HG03354 (cell line): ENCODE data around the gene CDV3.

Experiments used
- ATAC-seq: cut with Tn5 transposase; IDR thresholded peaks from one replicate; pipeline ENCODE4 v1.9.1; 2021; ENCODE audit warnings: mild to moderate bottlenecking; ENCODE audit not compliant: unreplicated experiment, poor library complexity, severe bottlenecking

Gene CDV3

DNA sequence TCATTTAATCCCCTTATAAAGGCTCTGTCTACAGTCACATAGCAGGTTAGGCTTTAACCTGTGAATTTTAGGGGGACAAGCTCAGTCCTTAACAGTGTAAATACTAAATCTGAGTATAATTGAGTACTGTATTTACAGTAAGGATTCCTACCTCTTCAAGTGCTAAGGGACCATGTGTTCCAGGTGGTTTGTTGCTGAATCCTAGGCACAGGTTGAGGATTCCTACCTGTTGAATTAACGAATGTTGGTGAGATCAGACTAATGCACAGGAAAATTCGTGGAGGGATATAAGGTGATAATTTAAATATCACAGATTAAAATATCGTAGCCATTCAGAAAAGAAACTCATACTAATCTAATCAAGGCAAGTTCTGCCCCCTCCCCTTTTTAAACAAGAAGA lies 24.9 kb downstream of the CDV3 start:
- ATAC-seq = no peak

DNA sequence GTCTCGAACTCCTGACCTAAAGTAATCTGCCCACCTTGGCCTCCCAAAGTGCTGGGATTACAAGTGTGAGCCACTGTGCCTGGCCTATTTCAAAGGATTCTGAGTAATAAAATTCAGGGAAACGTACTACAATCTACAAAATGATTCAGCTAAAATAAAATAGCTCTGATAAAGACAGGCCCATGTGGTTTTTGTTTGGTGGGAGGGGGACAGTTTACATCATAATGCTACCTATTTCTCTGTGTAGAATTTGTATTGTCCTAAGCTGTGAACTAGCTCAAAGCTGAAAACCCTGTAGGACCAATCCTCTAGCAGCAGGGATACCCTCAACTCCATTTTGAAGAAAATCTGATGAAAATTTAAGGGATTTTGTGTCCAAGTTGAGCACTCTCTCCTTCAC lies 25.8 kb downstream of the CDV3 start:
- ATAC-seq = no peak

- no peak for ATAC-seq
These were observed 27.1 kb downstream of the CDV3 start for GRCh38 chr3:133600572-133601081.

GRCh38 chr3:133606342-133606741 lies 32.9 kb downstream of the CDV3 start:
- ATAC-seq = no peak

DNA sequence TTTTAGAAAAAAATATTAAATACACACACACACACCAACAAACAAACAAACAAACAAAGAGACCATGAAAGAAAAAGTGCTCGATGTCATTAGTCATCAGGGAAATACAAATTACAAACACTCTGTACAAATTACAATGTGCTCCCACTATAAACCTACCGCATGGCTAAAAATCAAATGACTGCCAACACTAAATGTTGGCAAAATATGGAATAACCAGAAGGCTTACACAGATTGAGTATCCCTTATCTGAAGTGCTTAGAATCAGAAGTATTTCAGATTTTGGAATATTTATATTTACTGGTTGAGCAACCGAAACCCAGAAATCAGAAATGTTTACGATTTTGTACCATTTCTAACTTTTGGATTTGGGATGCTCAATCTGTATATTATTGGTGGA lies 33.4 kb downstream of the CDV3 start:
- no peak for ATAC-seq

- ATAC-seq = no peak
These were observed 34.3 kb downstream of the CDV3 start for GRCh38 chr3:133607816-133608215.

DNA sequence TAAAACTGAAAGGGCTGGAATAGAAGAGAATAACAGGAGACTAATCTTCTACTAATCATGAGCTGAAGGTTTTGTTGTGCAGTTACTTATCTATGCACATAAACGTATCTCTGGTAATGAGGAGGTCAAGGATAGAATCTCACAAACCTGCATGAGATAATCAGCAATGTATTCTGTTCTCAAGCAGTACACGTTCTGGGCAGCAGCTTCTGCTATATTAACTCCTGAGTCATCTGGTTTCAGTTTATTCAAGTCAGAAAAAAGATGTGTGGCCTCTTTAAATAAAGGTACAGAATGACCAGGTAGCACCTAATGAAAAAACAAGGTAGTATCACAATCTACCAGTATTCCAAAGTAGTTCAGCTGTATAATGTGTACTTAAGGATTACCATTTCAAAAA lies 34.9 kb downstream of the CDV3 start:
- no peak for ATAC-seq

GRCh38 chr3:133610031-133610430 lies 36.5 kb downstream of the CDV3 start:
- no peak for ATAC-seq

DNA sequence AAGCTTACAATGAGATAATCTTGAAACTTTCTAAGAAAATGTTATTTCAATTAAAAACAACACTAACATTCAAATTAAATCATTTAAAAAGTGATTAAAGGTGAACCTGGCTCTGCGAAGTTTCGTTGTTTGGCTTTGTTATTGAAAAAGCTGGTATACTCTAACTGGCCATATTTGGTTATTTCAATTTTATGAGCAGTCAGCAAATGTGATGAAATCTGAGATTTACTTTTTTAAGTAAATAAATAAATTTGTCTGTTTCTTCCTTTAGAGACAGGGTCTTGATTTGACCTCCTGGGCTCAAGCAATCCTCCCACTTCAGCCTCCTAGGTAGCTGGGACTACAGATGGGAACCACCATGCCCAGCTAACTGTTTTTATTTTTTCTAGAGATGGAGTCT lies 38.0 kb downstream of the CDV3 start:
- no peak for ATAC-seq

GRCh38 chr3:133620066-133620784 lies 46.7 kb downstream of the CDV3 start:
- ATAC-seq = peak; percentile 99

DNA sequence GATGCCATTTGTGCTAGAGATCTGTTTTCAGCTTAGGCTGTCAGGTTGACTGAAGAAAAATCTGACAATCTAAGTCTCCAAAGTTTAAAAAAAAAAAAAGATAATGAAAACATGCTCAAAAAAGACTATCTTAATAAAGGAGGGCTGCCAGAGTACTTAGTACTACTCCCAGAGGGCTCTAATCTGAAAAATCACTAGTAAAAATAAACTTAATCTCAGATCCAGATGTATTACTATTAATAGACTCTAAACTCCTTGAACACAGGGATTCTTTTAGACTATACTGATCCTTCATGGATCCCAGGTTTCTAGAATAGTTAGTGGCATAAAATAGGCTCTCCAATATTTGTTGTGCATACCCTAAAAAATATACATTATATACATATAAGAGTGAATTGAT lies 54.3 kb downstream of the CDV3 start:
- no peak for ATAC-seq

GRCh38 chr3:133629146-133629545 lies 55.7 kb downstream of the CDV3 start:
- no peak for ATAC-seq

DNA sequence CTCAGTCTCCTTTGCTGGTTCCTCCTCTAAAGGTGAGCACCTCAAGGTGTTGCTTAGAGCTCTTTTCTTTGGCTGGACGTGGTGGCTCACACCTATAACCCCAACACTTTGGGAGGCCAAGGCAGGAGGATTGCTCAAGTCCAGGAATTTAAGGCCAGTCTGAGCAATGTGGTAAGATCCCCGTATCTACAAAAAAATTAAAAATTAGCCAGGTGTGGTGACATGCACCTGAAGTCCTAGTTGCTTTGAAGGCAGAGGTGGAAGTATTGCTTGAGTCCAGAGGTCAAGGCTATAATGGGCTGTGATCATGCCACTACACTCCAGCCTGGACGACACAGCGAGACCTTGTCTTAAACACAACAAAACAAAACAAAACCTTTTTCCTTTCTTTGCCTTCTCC lies 60.0 kb downstream of the CDV3 start:
- ATAC-seq = no peak
